Activated T-cell treated with anti-CD3 and anti-CD28 coated beads, Interleukin-2, amount 50 U/mL, for 24 hours (primary cell): ENCODE data around the gene FAM227A.
"Not testable (repeated sequence)": the region's sequence is repeated elsewhere in the genome, so short reads cannot be mapped to it uniquely, and the experiment has no call there.

ENCODE experiments used
- DNase-seq: peaks from one replicate; pipeline ENCODE4 v3.0.0-alpha.2; 2020
- H3K27ac Mint-ChIP-seq: 2 replicates; pipeline ENCODE4 v1.8.0; 2020; ENCODE audit warnings: mild to moderate bottlenecking, mixed read lengths
- H3K27me3 Mint-ChIP-seq: 2 replicates; pipeline ENCODE4 v1.8.0; 2020; ENCODE audit warnings: mixed read lengths
- H3K36me3 Mint-ChIP-seq: 2 replicates; pipeline ENCODE4 v1.8.0; 2020; ENCODE audit warnings: low read depth, mixed read lengths
- H3K4me1 Mint-ChIP-seq: 2 replicates; pipeline ENCODE4 v1.8.0; 2020; ENCODE audit warnings: low read depth, mixed read lengths
- H3K4me3 Mint-ChIP-seq: 2 replicates; pipeline ENCODE4 v1.8.0; 2020; ENCODE audit warnings: mild to moderate bottlenecking, moderate library complexity, mixed read lengths
- H3K9me3 Mint-ChIP-seq: 2 replicates; pipeline ENCODE4 v1.8.0; 2020; ENCODE audit warnings: mixed read lengths

The FAM227A gene

DNA sequence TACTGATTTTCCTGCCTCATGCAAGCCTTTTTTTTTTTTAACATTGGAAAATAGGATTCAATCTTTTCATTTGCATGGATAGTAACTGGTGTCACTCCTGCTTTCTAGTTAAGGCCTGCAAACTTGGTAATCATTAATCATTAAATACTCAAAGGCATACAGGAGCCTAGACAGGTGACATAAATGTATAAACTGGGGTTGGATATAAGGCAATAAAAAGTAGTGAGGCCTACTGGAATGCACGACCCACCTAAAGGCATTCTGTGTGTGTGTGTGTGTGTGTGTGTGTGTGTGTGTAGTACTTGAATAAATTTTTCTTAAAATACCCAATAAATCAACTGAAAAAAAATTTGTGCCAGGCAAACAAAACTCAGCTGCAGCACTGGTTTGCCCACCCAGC is 33.5 kb upstream of the FAM227A start:
- H3K9me3 Mint-ChIP-seq, result no peaks in the 10 kb centered on the region
- H3K27ac Mint-ChIP-seq, result no peak overlapping the region
- H3K36me3 Mint-ChIP-seq, result peaks cover 94% of the 10 kb centered on the region
- H3K4me3 Mint-ChIP-seq, result no peak overlapping the region
- no peaks in the 10 kb centered on the region for H3K27me3 Mint-ChIP-seq
- H3K4me1 Mint-ChIP-seq, result peaks cover 26% of the 10 kb centered on the region
- no peak for DNase-seq

DNA sequence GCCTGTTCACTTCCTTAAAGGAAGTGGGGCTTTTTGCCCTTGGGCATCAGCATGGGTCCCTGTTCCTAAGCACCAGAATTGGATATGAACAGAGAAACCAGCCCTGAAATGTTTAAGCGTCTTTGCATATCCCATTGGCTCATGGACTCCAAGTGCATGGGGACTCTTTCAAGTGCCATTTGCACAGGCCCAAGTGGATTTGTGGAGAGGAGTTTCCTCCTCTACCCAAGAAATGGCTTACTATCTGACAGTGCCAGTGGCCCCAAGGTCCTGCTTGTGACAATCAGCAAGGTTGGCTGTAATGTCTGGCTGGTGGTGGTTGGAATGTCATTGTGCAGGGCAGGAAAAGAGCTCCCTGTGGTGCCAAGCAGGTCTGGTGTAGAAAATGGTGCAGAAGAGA is 29.6 kb upstream of the FAM227A start:
- peaks cover 22% of the 10 kb centered on the region for H3K4me1 Mint-ChIP-seq
- no peaks in the 10 kb centered on the region for H3K9me3 Mint-ChIP-seq
- no peaks in the 10 kb centered on the region for H3K27me3 Mint-ChIP-seq
- H3K4me3 Mint-ChIP-seq, result no peak overlapping the region
- peaks cover 88% of the 10 kb centered on the region for H3K36me3 Mint-ChIP-seq
- DNase-seq, result no peak
- no peak overlapping the region for H3K27ac Mint-ChIP-seq

DNA sequence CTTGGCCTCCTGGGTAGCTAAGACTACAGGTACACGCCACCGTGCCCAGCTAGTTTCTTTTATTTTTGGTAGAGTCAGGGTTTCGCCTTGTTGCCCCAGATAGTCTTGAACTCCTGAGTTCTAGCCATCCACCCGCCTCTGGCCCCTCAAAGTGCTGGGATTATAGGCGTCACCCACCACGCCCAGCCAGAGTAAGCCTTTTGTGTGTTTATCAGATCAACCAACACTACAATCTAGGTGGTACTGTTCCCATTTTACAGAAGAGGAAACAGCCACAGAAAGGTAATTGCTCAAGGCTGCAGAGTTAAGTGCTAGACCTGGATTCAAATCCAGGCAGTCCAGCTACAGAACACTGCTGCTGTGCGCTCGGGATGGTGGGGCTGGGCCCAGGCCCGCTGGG is 28.7 kb upstream of the FAM227A start:
- DNase-seq, result no peak
- Mint-ChIP-seq H3K4me3 (no peak overlapping the region), H3K27me3 (no peaks in the 10 kb centered on the region), H3K36me3 (peaks cover 82% of the 10 kb centered on the region), H3K9me3 (no peaks in the 10 kb centered on the region), H3K27ac (peak overlapping the region; percentile 11), H3K4me1 (peaks cover 20% of the 10 kb centered on the region)

DNA sequence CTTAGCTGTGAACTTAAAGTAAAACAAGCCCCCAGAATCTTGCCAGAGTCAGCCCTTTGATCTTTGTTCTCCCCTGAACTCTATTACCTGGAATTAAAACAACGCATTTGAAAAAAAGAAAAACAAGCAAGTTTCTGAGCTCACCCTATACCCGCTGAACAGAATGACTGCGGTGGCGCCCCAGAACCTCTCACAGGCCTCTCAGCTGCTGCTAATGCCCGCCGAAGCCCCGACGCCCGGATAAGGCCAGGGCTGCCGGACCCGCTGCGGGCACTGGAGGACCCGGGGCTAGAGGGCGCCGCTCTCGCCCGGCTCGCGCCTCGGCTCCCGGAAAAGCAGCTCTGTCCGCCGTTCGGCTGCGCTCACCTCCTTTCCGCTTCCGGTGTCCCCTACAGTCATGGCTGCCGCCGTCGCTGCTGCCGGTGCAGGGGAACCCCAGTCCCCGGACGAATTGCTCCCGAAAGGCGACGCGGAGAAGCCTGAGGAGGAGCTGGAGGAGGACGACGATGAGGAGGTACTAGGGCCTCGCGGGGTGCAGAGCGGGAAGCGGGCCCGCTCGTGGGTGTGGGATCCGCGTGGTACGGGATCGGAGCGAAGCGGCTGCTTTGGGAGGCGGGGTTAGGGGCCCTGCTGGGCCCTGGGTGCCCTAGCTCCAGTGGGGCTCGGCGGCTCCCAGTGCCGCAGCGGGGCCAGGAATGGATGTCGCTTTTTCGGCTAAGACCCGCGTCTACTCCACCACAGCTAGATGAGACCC is 25.6 kb upstream of the FAM227A start, which contains the start of gene TOMM22:
Gene TOMM22, plus strand, starts transcription at position 376 of the 754 bp plus-strand sequence. Its CDS starts 22 bp downstream, at position 398.
- Mint-ChIP-seq H3K36me3 (peaks cover 51% of the 10 kb centered on the region), H3K27ac (peak within 1 kb of the TSS; percentile 99), H3K4me1 (peaks cover 20% of the 10 kb centered on the region), H3K4me3 (peak within 1 kb of the TSS; percentile 100), H3K9me3 (no peaks in the 10 kb centered on the region), H3K27me3 (no peaks in the 10 kb centered on the region)
- DNase-seq, result peak; percentile 91

DNA sequence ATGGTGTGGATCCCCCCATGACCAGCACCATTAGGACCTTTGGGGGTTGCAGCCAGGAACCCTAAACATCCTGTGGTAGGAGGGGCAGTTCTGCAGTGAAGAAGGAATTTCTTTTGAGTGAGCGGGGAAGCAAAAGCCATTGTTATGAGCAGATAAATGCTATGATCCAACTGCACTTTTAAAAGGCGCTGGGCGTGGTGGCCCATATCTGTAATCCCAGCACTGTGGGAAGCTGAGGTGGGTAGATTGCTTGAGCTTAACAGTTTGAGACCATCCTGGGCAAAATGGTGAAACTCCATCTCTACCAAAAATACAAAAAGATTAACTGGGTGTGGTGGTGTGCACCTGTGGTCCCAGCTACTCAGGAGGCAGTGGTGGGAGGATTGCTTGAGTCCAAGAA is 19.6 kb upstream of the FAM227A start:
- Mint-ChIP-seq H3K4me3 (no peak overlapping the region), H3K36me3 (peaks cover 29% of the 10 kb centered on the region), H3K27ac (no peak overlapping the region)

DNA sequence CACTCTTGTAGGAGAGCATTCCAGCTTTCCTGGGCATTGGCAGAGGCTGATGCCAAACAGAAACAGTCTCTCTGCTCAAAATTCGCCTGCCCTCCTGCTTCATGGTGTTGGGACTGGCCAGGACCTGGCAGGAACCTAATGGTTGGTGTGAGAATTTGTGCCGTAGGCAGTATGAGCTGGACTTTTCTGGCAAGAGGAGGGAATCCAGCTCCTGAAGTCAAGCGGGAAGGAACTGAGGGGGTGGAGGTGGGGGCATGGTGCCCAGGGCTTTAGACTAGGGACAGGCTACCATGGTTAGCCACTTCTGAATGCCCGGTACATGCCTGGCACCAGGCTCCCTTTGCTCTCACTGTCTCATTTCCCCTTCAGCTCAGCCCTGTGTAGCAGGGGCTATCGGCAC is 18.7 kb upstream of the FAM227A start:
- Mint-ChIP-seq H3K36me3 (peaks cover 32% of the 10 kb centered on the region), H3K9me3 (no peaks in the 10 kb centered on the region), H3K27me3 (no peaks in the 10 kb centered on the region), H3K4me3 (no peak overlapping the region), H3K4me1 (no peaks in the 10 kb centered on the region), H3K27ac (no peak overlapping the region)
- DNase-seq, result no peak

More for the DNA sequence above, 19.6 kb upstream of the FAM227A start:
- Mint-ChIP-seq H3K9me3 (no peaks in the 10 kb centered on the region), H3K4me1 (no peaks in the 10 kb centered on the region), H3K27me3 (no peaks in the 10 kb centered on the region)
- no peak for DNase-seq

DNA sequence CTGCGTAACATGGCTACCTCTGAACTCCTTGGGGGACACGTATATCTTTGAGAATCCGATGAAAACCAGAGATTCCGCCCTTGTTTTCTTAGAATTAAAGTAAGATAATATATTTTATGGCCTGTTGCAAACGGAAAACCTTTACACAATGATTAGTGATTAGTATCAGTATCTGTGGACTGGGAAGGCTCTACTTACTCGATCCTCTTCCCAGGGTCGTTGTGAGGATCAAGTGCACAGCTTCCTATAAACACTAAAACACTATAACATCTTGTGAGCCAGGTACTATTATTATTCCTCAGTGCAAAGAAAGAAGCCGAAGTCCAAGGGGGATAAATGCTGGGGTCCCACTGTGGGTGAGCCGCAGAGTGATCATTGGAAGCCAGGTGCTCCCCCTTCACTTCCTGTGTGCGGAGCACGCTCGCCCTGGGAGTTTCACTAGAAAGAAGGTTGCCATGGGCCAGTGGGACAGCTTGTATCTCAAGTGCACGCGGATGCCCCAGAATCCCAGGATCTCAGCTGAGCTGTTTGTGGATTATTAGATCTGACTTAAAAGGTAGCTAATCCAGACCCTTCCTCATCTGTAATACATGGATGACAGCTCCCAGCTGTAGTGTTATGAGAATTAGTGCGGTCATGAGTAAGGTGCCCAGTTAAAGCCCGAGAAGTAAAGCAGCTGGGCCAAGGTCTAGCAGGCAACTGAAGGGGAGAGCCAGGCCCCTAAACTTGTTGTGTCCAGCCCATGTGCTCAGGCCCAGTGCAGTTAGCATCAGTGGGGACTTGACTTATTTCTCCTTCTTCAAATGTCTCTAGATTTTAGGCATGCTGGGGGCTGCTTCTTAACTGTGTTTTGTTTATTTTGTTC is 1.1 kb upstream of the FAM227A start:
- Mint-ChIP-seq H3K27me3 (no peaks in the 10 kb centered on the region), H3K4me1 (peaks cover 19% of the 10 kb centered on the region), H3K36me3 (peaks cover 26% of the 10 kb centered on the region), H3K4me3 (peak overlapping the region; percentile 89), H3K9me3 (no peaks in the 10 kb centered on the region), H3K27ac (peak overlapping the region; percentile 98)
- peak; percentile 57 for DNase-seq

DNA sequence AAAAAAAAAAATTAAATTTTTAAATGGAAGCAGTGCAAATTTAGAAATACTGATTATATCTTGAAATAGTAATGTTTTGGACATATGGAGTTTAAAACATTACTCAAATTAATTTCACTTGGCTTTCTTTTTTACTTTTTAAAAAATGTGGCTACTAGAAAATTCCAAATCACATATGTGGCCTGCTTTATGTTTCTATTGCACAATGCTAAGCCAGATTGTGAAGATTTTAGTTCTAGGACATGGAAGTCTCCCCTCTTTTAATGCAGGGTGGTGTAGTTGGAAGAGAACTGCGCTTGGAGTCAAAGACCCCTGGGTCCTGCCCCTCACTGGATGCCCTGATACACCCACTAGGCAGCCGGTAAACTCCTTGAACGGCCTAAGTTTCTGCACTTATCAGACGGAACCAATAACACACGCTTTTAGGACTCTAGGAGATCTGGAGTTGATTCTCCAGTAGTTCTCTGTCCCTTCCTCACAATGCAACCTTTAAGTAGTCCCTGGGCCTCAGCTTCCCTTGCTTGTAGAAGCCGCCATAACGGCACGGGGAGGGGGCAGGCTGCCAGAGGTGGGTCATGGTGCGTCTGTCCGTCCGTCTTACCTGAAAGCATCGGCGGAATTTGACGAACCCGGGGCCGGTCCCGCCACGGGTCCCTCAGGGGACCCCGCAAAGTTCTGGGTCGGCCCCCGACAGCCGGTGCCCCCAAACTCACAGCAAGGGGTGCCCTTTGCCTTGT is 505 bp downstream of the FAM227A start:
- no peaks in the 10 kb centered on the region for H3K27me3 Mint-ChIP-seq
- no peak for DNase-seq
- peaks cover 20% of the 10 kb centered on the region for H3K36me3 Mint-ChIP-seq
- no peaks in the 10 kb centered on the region for H3K9me3 Mint-ChIP-seq
- peak overlapping the region; percentile 98 for H3K27ac Mint-ChIP-seq
- peak overlapping the region; percentile 89 for H3K4me3 Mint-ChIP-seq
- peaks cover 19% of the 10 kb centered on the region for H3K4me1 Mint-ChIP-seq

DNA sequence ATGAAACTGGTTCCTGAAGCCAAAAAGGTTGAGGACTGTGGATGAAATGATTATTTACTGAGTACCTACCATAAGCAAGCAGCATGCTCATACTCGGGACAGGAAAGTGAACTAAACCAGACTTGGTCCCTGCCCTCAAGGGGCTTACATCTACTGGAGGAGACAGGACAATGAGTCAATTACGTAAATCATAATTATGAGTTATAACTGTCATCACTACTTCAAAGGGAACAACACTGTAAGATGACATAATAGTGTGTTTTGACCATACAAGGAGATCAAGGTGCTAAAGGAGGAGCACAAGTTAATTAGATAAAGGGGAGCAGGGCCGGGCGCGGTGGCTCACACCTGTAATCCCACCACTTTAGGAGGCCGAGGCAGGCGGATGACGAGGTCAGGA is 2.5 kb downstream of the FAM227A start:
- Mint-ChIP-seq H3K27me3 (no peaks in the 10 kb centered on the region), H3K4me3 (no peak overlapping the region), H3K4me1 (peaks cover 18% of the 10 kb centered on the region), H3K9me3 (no peaks in the 10 kb centered on the region), H3K27ac (no peak overlapping the region), H3K36me3 (peaks cover 13% of the 10 kb centered on the region)
- no peak for DNase-seq

DNA sequence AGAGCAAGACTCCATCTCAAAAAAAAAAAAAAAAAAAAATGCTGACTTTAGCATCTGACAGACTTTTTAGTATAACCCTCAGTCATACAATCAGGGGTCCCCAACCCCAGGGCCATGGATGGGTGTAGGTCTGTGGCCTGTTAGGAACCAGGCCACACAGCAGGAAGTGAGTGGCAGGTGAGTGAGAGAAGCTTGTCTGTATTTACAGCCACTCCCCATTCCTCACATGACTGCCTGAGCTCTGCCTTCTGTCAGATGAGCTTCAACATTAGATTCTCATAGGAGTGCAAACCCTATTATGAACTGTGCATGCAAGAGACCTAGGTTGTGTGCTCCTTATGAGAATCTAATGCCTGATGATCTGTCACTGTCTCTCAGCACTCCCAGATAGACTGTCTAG is 3.3 kb downstream of the FAM227A start:
- Mint-ChIP-seq H3K9me3 (no peaks in the 10 kb centered on the region), H3K4me1 (peaks cover 11% of the 10 kb centered on the region), H3K4me3 (no peak overlapping the region), H3K36me3 (peaks cover 11% of the 10 kb centered on the region), H3K27ac (no peak overlapping the region), H3K27me3 (no peaks in the 10 kb centered on the region)
- DNase-seq, result no peak

DNA sequence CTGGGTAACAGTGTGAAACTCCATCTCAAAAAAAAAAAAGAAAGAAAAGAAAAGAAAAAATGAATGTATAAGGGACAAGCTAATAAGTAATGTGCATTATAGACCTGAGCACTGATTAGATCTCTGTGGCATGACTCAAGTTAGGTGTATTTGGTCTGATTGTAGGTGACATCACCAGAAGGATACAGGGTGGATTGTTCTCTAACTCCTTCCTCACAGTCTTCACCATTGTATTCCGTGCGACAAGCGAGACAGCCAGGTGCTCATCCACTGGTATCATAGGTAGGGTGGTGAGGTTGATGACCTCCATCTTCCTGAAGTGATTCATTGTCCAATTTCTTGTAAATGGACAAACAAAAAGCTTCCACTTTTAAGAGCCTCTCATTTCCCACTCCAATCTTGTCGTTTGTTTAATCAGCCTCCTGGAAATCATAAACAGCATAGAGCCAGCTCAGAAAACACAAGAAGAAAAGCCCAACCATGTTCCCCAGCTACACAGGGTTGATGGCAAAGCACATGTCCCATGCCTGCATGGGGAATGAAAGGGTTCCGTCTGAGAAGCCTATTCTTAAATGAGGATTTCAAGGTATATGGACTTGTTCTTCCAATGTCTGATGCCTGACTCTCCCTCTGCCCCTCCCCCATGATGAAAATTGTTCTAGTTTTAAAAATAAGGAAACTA is 6.2 kb downstream of the FAM227A start:
- Mint-ChIP-seq H3K27me3 (no peaks in the 10 kb centered on the region), H3K36me3 (no peaks in the 10 kb centered on the region), H3K9me3 (no peaks in the 10 kb centered on the region), H3K4me1 (no peaks in the 10 kb centered on the region), H3K4me3 (no peak overlapping the region), H3K27ac (no peak overlapping the region)
- no peak for DNase-seq

DNA sequence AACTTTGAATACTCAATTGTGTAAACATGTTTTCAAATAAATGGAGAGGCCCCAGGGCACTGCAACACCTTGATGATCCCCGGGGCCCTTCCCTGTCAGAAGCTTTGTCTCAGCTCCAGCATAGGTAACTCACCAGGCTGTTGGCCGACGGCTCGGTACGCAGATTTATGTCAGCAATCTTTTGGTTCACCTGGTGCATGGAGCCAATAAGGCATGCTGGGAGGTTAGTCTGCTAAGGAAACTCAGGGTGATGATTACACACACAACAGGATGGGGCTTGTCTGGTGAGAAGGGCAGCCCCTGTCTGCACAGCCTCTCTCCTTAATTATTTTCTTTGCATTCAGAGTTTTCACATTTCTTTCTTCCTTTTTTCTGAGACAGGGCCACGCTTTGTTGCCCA is 10.8 kb downstream of the FAM227A start:
- Mint-ChIP-seq H3K36me3 (no peaks in the 10 kb centered on the region), H3K4me1 (no peaks in the 10 kb centered on the region), H3K9me3 (no peaks in the 10 kb centered on the region), H3K27ac (no peak overlapping the region), H3K27me3 (no peaks in the 10 kb centered on the region), H3K4me3 (no peak overlapping the region)
- DNase-seq, result no peak

DNA sequence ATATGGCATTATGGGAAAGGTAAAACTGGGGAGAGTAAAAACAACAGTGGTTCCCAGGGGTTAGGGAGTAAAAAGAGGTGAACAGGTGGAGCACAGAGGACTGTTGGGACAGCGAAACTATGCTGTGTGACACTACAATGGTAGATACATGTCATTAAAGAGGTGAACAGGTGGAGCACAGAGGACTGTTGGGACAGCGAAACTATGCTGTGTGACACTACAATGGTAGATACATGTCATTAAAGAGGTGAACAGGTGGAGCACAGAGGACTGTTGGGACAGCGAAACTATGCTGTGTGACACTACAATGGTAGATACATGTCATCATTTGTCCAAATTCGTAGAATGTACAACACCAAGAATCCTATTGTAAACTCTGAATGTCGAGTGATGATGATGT is 11.9 kb downstream of the FAM227A start:
- not testable (repeated sequence) for H3K4me3 Mint-ChIP-seq, H3K36me3 Mint-ChIP-seq, DNase-seq, H3K4me1 Mint-ChIP-seq, H3K9me3 Mint-ChIP-seq, H3K27ac Mint-ChIP-seq, H3K27me3 Mint-ChIP-seq

DNA sequence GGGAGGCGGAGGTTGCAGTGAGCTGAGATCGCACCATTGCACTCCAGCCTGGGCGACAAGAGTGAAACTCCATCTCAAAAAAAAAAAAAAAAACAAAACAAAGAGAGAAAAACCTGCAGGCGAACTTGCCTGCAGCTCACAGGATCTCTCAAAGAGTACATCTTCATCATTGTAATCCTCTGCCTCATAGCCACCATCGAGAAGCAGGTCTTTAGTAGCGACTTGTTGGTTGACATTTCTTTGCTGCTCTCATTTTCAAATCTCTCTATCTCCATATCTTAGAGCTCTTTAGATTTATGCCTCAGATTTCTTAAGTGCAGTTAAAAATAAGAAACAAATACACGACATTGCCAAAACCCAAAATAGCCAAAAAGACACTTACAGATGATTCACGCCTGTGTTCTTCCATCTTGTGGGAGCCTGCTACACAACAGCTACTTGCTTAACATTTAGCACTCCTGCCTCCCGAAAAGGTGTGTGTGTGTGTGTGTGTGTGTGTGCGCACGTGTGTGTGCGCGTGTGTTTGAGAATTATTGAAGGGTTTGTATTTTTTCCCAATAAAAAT is 14.6 kb downstream of the FAM227A start:
- Mint-ChIP-seq H3K4me1 (no peaks in the 10 kb centered on the region), H3K27me3 (no peaks in the 10 kb centered on the region), H3K27ac (no peak overlapping the region), H3K9me3 (no peaks in the 10 kb centered on the region), H3K36me3 (no peaks in the 10 kb centered on the region), H3K4me3 (no peak overlapping the region)
- no peak for DNase-seq
